CD4-positive, alpha-beta T cell treated with Interleukin-15 for 4 hours (primary cell): ENCODE results near the gene BFAR.
"Not testable (repeated sequence)": the region's sequence is repeated elsewhere in the genome, so short reads cannot be mapped to it uniquely, and the experiment has no call there.

Experiments
- DNase-seq: peaks from one replicate; pipeline ENCODE4 v3.0.0-alpha.2; 2020; ENCODE audit warnings: low spot score

BFAR gene, protein sequence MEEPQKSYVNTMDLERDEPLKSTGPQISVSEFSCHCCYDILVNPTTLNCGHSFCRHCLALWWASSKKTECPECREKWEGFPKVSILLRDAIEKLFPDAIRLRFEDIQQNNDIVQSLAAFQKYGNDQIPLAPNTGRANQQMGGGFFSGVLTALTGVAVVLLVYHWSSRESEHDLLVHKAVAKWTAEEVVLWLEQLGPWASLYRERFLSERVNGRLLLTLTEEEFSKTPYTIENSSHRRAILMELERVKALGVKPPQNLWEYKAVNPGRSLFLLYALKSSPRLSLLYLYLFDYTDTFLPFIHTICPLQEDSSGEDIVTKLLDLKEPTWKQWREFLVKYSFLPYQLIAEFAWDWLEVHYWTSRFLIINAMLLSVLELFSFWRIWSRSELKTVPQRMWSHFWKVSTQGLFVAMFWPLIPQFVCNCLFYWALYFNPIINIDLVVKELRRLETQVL

DNA sequence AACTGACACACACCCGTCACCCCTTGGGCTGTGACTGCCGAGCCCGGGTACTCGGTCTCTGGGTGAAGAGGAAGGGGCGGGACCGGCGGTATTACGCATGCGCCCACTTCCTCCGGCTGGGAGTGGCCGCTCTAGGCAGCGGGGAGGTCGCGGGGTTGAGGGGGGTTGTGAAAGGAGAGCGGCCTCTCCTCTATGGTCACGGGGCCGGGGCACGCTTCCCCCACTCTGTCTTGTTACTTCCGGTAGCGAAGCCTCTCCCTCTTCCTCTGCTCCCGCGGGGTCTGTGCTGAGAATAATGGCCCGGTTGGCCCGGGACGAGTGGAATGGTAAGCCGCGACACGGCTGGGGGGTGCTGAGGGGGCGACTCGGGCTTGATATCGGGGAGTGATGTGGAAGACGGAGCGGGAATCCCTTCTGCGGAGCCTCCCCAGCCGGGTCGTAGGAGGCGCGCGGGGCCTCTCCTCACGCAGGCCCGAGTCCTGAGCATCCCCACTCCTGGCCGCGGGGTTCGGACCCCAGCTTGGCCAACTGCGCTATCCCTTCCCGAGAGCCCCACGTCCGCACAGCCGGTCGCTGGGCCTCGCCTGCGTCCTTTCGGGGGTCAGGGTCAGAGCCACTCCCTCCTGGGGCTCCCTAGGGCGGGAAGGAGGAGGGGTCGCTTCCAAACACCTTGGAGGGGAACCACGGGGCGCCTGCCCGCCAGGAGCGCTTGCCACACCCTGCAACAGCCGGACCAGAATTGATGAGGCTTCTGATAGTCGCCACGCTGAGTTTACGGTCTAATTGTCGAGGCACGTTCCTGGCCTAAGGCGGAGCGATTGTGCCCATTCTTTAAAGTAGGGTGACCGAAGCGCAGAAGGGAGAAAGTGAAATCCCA lies at the start of gene BFAR:
TSS of gene BFAR (plus strand) at position 259 of the 877 bp plus-strand sequence. CDS start 11,396 bp downstream, outside the sequence.
- DNase-seq = peak; percentile 99

GRCh38 chr16:14585287-14585686 lies 47.5 kb upstream of the BFAR start:
- no peak for DNase-seq

- DNase-seq = no peak
These were observed 46.0 kb upstream of the BFAR start for GRCh38 chr16:14586637-14587305.

- peak; percentile 5 for DNase-seq
These were observed 32.6 kb upstream of the BFAR start for GRCh38 chr16:14600164-14600563.

GRCh38 chr16:14602443-14602963 lies 30.2 kb upstream of the BFAR start:
- DNase-seq = no peak

DNA sequence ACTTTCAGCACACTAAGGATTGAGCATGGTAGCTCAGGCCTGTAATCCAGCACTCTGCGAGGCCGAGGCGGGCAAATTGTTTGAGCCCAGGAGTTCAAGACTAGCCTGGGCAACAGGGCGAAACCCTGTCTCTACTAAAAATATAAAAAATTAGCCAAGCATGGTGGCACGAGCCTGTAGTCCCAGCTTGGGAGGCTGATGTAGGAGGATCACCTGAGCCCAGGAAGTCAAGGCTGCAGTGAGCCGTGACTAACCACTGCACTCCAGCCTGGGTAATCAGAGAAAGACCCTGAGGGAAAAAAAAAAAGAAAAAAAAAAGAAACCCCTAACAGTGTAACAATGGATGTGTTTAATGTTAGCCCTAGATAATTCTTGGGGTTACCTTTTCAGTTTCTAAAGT lies 26.6 kb upstream of the BFAR start:
- no peak for DNase-seq

DNA sequence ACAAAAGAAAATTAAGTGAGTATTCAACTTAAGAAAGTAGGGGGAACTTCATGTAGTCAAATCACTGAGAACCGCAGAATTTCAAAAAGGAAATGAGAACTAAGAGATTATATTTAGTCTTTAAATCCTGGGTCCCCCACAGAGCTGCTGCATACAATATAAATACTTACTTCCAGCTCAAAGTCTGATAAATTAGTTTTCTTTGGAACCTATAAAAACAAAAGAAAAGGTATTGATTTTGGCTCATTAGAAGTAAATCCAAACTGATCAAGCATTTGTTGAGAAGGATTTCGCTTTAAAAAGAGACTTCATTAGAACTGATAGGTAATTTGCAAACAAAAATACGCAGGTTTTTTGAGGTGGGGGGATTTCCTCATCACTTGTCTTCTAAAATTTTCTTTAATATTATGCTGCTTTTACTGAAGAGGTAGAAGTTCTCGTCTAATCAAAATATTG lies 24.6 kb upstream of the BFAR start:
- no peak for DNase-seq

DNA sequence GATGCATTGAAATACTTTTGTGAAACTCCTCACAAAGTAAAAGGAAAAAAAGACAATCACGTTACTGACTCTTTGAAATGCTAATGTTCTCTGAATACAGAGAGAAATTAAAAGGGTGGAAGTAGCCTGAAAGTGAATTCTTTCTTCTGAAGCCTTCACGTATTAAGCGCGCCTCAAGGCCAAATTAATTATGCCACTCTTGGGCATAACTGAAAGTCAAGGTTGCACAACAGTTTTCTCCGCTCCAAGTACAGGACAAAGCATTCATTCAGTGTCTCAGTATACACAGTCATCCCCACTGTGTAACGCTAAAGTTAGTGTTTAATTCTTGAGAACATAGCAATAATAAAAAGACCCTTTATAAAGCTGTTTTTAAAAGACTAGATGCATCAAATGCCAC lies 24.1 kb upstream of the BFAR start:
- DNase-seq = no peak

DNA sequence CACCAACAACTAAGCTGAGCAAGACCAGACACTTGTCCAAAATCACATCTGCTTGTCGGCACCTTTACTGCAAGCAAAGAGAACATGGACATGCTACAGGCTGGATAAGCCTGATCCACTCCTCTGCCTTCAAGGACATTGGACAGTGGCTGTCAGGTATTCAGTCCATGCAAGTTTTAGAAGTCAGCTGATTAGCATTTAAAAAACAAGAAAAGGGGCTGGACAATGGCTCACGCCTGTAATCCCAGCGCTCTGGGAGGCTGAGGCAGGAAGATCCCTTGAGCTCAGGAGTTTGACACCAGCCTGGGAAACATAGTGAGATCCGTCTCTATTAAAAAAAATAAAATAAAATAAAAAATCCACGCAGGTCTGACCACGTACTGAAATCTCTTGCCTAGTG lies 23.0 kb upstream of the BFAR start:
- no peak for DNase-seq

- no peak for DNase-seq
These were observed 21.1 kb upstream of the BFAR start for GRCh38 chr16:14611660-14612059.

DNA sequence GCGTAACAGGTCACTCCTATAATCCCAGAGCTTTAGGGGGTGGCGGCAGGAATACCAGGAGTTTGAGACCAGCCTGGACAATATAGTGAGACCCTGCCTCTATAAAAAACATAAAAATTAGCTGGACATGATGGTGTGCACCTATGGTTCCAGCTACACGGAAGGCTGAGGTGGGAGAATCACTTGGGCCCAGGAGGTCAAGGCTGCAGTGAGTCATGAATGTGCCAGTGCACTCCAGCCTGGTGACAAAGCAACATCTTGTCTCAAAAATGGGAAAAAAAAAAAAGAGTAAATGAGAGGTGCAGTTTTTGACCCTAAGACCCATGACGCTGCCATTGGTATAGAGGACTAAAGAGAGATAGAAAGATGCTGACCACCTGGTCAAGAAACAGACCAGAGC lies 18.8 kb upstream of the BFAR start:
- no peak for DNase-seq

DNA sequence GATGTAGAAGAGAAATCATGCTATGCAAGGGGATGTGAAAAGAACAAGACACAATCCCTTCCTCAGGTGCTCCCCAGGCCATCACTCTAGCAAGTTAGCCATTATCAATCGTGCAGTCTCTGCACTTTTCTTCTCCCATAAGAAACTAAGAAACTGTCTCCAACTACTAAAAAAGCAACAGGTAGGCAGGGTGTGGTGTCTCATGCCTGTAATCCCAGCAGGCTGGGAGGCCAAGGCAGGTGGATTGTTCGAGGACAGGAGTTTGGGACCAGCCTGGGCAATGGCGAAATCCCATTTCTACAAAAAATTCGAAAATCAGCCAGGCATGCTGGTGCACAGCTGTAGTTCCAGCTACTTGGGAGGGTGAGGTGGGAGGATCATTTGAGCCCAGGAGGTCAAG lies 16.5 kb upstream of the BFAR start:
- no peak for DNase-seq

- DNase-seq = no peak
These were observed 14.2 kb upstream of the BFAR start for GRCh38 chr16:14618566-14618965.

DNA sequence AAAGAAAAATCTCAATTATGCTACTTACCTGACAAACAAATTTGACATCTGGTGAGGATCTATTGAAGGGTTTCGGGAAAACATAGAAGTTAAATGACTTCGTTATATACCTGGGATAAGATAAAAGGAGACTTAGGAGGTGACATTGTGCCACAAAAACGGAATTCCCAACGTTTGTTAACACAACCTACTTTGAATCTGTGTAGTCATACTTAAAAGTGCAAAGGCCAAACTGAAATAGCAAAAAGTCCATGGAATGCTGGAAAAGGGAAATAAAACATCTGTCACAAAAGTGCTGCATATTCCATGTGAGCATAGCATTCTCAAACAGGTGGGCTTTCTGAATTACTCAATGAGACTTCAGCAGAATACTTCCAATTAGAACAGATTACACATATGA lies 5.7 kb upstream of the BFAR start:
- no peak for DNase-seq

- DNase-seq = no peak
These were observed 3.7 kb upstream of the BFAR start for GRCh38 chr16:14628806-14629611.

GRCh38 chr16:14629612-14629918 lies 3.2 kb upstream of the BFAR start:
- DNase-seq = peak; percentile 5

GRCh38 chr16:14629919-14630619 lies 2.7 kb upstream of the BFAR start, which contains the start of gene PARN:
Gene PARN, minus strand, starts transcription at chr16:14630260. Its CDS starts 135 bp downstream, at chr16:14630125.
- peak; percentile 97 for DNase-seq

- not testable (repeated sequence) for DNase-seq
These were observed 2.0 kb upstream of the BFAR start for GRCh38 chr16:14630620-14631330.

GRCh38 chr16:14634389-14634725 lies 1.6 kb downstream of the BFAR start:
- DNase-seq = no peak
